ENCODE data around the gene USP40.

GRCh38 chr2:233440314-233440713 is 126.3 kb downstream of the USP40 start:
- TF ChIP-seq CTCF (IDR thresholded peaks at IDR 0.05; ENCODE audit: insufficient read depth, low read length, poor library complexity, severe bottlenecking): no peak
- no peak for TF ChIP-seq EZH2phosphoT487 (conservative IDR thresholded peaks at IDR 0.05; ENCODE audit: low read length)
